ENCODE results near the gene LRRC61.

Gene LRRC61

GRCh38 chr7:150358988-150359621 lies 36.0 kb downstream of the LRRC61 start:
- Mint-ChIP-seq H3K27me3 (ENCODE audit: low read depth, poor library complexity) (no peaks in the 10 kb centered on the region), H3K4me1 (peaks cover 70% of the 10 kb centered on the region), H3K36me3 (ENCODE audit: low read depth) (no peaks in the 10 kb centered on the region), H3K9me3 (no peaks in the 10 kb centered on the region), H3K27ac (no peak overlapping the region), H3K4me3 (no peak overlapping the region)
- DNase-seq, result no peak
- TF ChIP-seq, protein P1, sequence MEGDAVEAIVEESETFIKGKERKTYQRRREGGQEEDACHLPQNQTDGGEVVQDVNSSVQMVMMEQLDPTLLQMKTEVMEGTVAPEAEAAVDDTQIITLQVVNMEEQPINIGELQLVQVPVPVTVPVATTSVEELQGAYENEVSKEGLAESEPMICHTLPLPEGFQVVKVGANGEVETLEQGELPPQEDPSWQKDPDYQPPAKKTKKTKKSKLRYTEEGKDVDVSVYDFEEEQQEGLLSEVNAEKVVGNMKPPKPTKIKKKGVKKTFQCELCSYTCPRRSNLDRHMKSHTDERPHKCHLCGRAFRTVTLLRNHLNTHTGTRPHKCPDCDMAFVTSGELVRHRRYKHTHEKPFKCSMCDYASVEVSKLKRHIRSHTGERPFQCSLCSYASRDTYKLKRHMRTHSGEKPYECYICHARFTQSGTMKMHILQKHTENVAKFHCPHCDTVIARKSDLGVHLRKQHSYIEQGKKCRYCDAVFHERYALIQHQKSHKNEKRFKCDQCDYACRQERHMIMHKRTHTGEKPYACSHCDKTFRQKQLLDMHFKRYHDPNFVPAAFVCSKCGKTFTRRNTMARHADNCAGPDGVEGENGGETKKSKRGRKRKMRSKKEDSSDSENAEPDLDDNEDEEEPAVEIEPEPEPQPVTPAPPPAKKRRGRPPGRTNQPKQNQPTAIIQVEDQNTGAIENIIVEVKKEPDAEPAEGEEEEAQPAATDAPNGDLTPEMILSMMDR (IDR thresholded peaks at IDR 0.05), result no peak

DNA sequence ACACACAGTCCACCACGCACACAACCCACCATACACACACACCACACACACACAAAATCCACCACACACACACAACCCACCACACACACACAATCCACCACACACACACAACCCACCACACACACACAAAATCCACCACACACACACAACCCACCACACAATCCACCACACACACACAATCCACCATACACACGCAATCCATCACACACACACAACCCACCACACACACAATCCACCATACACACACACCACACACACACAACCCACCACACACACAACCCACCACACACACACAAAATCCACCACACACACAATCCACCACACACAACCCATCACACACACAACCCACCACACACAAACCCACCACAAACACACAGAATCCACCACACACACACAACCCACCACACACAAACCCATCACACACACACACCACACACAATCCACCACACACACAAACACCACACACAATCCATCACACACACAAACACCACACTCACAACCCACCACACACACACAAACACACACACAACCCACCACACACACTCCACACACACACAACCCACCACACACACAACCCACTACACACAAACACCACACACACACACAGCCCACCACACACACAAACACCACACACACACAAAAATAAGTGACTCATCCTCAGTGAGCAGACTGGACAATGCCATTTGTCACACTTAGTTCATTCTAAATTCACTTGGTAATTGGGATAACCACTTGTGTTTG lies 36.6 kb downstream of the LRRC61 start:
- H3K4me3 Mint-ChIP-seq, result peak overlapping the region; percentile 1
- no peak for DNase-seq

DNA sequence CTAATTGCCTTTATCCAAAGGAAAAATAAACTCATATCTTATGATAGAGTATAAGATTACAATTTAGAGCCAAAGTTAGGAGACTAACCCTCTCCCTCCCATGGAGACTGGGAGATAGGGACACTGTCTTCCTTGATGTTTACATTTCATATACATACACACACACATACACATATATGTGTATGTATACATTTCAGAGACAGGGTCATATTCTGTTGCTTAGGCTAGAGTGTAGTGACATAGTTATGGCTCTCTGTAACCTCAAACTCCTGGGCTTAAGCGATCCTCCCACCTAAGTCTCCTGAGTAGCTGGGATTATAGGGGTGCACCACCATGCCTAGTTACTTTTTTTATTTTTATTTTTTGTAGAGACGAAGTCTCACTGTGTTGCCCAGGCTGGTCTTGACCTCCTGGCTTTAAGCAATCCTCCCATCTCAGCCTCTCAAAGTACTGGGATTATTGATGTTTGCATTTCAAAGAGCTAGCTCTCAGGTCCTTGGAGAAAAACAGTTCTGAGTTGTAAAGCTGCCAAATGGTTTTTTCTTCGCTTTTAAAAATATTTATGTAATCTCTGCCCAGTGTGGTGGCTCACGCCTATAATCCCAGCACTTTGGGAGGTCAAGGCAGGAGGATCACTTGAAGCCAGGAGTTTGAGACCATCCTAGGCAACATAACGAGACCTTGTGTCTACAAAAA lies 37.4 kb downstream of the LRRC61 start:
- H3K4me3 Mint-ChIP-seq, result no peak overlapping the region
- H3K27ac Mint-ChIP-seq, result no peak overlapping the region
- H3K36me3 Mint-ChIP-seq (ENCODE audit: low read depth), result no peaks in the 10 kb centered on the region
- no peaks in the 10 kb centered on the region for H3K9me3 Mint-ChIP-seq
- H3K27me3 Mint-ChIP-seq (ENCODE audit: low read depth, poor library complexity), result no peaks in the 10 kb centered on the region
- peaks cover 69% of the 10 kb centered on the region for H3K4me1 Mint-ChIP-seq
- no peak for DNase-seq
- TF ChIP-seq, protein P1 (IDR thresholded peaks at IDR 0.05), result no peak

More for the DNA sequence above, 36.6 kb downstream of the LRRC61 start:
- TF ChIP-seq, protein P1 (IDR thresholded peaks at IDR 0.05), result no peak
- Mint-ChIP-seq H3K36me3 (ENCODE audit: low read depth) (no peaks in the 10 kb centered on the region), H3K27ac (no peak overlapping the region), H3K9me3 (no peaks in the 10 kb centered on the region), H3K4me1 (peaks cover 73% of the 10 kb centered on the region), H3K27me3 (ENCODE audit: low read depth, poor library complexity) (no peaks in the 10 kb centered on the region)

- Mint-ChIP-seq H3K27me3 (ENCODE audit: low read depth, poor library complexity) (no peaks in the 10 kb centered on the region), H3K36me3 (ENCODE audit: low read depth) (no peaks in the 10 kb centered on the region), H3K4me3 (peak overlapping the region; percentile 48), H3K9me3 (no peaks in the 10 kb centered on the region), H3K4me1 (peaks cover 68% of the 10 kb centered on the region), H3K27ac (peak overlapping the region; percentile 94)
- DNase-seq, result no peak
- TF ChIP-seq, protein P1 (IDR thresholded peaks at IDR 0.05), result no peak
Observed at GRCh38 chr7:150361402-150361801, 38.2 kb downstream of the LRRC61 start.

- Mint-ChIP-seq H3K4me3 (peak overlapping the region; percentile 48), H3K27ac (peak overlapping the region; percentile 94)
- no peak for DNase-seq
Observed at GRCh38 chr7:150361807-150362621, 38.9 kb downstream of the LRRC61 start.

More at GRCh38 chr7:150361807-150362621, 38.9 kb downstream of the LRRC61 start:
- no peaks in the 10 kb centered on the region for H3K27me3 Mint-ChIP-seq (ENCODE audit: low read depth, poor library complexity)
- no peaks in the 10 kb centered on the region for H3K36me3 Mint-ChIP-seq (ENCODE audit: low read depth)
- no peaks in the 10 kb centered on the region for H3K9me3 Mint-ChIP-seq
- TF ChIP-seq, protein P1 (IDR thresholded peaks at IDR 0.05), result no peak
- peaks cover 66% of the 10 kb centered on the region for H3K4me1 Mint-ChIP-seq
